Fibroblast of gingiva (primary cell): ENCODE data around the gene HCFC1R1.

Source experiments
- DNase-seq: peaks from one replicate; pipeline ENCODE4 v3.0.0-alpha.2; 2011; ENCODE audit warnings: low read depth

The HCFC1R1 gene

DNA sequence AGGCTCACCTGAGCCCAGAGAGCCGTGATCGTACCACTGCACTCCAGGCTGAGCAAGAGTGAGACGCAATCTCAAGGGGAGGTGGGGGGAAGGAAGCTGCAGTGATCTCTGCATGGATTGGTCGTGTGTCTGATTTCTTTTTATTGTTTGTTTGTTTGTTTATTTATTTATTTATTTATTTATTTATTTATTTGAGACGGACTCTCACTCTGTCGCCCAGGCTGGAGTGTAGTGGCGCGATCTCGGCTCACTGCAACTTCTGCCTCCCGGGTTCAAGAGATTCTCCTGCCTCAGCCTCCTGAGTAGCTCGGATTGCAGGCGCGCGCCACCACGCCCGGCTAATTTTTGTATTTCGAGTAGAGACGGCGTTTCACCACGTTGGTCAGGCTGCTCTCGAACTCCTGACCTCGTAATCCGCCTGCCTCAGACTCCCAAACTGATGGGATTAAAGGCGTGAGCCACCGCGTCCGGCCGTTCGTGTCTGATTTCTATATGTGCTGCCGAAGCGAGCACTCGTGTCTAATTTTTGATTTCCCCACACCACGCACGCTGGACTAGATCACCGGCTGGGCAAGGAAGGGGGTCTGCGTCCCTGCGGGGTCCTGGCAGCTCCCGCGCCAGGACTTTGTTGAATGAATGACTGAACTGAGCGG lies 4.0 kb downstream of the HCFC1R1 start:
- DNase-seq = no peak

DNA sequence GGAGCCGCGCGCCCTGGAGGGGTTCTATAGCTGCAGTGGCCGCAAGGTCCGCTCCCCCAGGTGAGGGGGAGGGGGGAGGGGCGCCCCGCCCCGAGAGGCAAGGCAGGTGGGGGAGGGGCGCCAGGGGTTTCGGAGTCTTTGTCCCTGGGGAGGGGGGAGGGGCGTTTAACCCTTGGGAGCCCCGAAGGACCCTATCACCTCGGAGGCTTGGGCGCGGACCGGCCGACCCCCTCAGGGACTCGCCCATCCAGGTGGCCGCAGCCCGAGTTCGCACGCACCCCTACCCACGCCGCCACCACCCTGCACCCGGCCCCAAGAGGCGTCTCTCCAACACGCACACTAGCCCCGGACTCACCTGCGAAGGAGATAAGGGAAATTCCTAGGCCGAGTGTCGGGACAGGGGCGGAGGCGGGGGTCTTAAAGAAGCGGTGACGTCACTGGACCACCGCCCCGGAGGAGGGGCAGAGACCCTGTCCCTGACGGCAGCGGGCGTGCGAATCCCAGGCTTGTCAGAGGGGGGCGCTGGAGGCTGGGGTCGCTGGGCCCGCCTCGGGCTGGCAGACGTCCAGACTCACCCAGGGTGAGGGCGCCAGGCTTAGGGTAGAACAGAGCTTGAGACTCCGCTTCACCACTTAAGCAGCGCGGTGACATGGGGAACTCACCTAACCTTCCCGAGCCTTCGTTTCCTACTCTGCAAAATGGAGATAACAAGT lies 5.8 kb downstream of the HCFC1R1 start, which contains the start of gene CLDN6:
Gene CLDN6, minus strand, starts transcription at position 390 of the 713 bp plus-strand sequence. CDS start 2,162 bp downstream, outside the sequence.
- no peak for DNase-seq

DNA sequence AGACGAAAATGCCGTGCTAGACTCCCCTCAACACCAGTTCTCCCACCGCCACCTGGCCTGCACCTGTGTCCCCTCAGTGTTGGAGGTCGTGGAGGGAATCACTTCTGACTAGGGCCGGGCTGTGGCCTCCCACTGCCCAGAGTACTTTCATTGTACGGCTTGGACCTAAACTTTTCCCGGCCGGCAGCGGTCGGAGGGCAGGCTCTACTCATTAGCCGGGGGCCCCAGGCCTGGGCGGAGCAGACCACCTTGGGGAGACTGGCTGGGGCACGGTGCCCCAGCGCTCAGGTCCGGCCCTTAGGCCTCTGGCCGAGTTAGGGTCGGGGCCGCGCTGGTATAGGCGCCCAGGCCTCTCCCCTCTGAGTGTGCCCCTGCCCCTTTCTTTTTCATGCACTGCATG lies 6.4 kb downstream of the HCFC1R1 start:
- DNase-seq = no peak

DNA sequence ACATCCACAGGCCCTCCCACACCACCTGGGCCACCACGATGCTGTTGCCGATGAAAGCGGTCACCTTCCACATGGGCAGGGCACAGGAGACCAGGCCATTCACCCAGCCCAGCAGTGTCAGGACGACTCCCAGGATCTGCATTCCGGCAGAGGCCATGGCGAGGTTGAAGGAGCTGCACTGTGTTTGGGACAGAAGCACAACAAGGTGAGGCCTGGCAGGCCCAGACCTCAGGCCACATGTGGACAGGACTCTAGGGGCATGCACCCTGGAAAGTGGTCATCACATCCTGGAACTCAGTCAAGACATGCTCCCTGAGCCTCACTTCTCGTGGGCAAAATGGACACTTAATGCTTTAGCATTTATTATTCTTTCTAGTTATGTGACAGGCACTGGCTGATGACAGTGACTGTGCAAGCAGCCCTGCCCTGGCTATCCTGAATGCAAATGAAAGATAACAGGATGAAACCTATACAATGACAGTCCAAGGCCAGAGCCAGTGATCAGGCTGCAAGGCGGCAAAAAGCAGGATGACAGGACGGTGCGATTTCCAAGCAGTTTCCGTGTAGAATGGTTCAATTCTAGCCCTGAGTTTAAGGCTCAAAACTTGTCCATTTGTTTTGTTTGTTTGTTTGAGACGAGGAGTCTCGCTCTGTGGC lies 7.7 kb downstream of the HCFC1R1 start:
- no peak for DNase-seq

DNA sequence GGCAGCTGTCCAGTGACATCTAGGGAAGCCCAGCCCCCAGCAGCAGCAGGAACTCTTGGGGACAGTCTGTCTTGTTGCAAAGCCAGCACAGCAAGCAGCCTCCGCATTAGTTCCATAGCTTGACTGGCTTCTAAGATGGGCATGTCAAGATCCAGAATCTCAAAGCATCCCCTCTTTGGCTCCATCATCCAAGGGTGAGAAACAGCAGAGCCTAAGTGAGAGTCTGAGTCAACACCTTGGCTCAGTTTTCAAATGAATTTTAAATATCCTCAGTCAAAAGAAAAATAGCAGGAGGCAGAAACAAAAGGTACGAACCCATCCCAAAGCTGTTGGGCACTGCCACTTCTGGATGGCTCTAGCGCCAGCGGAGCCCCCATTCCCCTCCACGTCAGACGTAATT lies 8.8 kb downstream of the HCFC1R1 start:
- no peak for DNase-seq

DNA sequence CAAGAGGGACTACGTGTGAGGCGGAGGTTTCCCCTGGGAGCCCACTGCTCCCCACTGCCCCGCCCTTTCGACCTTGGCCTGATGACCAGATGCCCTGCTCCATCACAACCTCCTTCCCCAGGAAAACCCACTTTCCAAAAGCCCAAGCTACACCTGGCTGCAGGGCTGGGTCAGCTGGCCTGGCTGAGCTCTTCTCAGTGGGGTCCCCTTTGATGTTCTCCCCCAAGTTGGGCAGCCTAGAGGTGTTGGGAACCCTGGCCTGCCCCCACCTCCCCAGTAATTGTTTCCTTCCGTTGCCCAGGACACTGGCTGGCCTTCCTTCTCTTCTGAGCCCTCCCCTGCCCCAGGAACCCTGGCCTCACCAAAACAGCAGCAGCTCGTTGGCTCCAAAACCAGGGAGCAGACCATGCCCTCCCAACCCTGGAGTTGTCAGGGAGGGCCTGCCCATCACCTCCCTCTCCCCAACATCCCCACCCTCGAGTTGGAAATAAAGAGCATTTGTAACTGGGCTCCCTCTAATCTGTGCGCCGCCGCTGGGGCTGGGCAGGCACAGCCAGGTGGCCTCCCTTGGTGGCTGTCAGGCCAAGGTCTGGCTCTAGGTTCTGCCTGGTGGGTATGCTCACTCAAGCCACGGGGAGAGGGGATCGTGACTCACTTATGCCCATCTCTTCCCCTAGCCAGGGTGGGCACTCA lies 9.6 kb downstream of the HCFC1R1 start:
- DNase-seq = no peak

DNA sequence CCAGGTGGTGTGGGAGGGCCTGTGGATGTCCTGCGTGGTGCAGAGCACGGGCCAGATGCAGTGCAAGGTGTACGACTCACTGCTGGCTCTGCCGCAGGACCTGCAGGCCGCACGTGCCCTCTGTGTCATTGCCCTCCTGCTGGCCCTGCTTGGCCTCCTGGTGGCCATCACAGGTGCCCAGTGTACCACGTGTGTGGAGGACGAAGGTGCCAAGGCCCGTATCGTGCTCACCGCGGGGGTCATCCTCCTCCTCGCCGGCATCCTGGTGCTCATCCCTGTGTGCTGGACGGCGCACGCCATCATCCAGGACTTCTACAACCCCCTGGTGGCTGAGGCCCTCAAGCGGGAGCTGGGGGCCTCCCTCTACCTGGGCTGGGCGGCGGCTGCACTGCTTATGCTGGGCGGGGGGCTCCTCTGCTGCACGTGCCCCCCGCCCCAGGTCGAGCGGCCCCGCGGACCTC lies 10.2 kb downstream of the HCFC1R1 start:
- DNase-seq = no peak

DNA sequence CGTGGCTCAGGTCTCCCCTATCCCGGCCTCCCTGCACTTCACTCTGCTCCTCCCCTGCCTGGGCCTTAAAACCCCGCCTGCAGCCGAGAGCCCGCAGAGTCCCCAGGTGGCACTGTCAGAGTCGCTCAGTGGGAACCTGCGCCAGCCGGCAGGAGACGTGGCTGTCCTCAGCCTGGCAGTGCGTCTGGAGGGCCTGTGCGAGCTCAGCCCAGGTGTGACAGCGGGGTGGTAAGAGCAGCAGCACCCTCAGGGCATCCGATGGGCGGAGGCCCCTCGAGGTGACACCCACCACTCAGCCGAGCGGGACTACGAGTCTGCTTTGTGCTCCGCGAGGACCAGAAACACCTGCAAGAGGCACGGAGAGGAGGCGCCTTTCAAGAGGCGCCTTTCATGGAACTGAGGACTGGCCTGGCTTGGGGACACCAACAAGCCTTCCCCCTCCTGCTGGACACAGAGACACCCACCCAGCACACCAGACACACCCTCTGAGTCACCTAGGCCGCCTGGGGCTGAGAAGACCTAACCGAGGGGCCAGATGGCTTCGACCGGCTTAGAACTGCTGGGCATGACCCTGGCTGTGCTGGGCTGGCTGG lies 10.8 kb downstream of the HCFC1R1 start, which contains the start of gene CLDN9:
Gene CLDN9, plus strand, starts transcription at position 96 of the 593 bp plus-strand sequence. Its CDS starts 440 bp downstream, at position 536.
- DNase-seq = no peak

DNA sequence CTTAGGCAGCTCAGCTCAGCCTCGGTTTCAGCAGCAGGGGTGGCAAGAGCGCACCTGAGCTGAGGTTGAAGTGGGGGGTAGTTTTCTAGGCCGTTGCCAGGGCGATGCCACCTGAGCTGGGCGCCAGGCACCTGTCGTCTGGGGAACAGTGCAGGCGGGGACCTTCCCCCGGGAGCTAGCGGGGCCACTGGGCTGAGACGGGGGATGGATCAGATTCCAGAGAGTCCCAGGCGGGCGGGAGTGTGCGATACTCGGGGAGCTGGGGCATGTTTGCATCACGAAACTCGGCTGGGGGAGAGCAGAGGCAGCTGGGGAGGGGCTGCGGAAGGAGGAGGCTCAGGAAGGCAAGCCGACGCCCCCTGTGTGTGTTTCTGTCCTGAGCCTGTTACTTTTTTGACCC lies 11.5 kb downstream of the HCFC1R1 start:
- DNase-seq = no peak

DNA sequence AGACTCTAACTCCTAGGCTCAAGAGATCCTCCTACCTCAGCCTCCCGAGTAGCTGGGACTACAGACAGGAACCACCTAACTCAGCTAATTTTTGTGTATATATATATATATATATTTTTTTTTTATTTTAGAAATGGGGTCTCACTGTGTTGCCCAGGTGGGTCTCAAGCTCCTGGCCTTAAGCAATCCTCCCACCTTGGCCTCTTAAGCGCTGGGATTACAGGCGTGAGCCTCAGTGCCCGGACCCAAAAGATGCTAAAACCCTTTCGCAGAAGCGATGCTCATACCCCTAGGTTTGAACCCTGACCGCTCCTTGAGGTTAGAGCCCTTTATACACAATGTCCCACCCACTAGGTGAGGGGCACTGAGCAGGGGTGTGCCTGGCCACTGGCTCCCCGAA lies 13.2 kb downstream of the HCFC1R1 start:
- no peak for DNase-seq

DNA sequence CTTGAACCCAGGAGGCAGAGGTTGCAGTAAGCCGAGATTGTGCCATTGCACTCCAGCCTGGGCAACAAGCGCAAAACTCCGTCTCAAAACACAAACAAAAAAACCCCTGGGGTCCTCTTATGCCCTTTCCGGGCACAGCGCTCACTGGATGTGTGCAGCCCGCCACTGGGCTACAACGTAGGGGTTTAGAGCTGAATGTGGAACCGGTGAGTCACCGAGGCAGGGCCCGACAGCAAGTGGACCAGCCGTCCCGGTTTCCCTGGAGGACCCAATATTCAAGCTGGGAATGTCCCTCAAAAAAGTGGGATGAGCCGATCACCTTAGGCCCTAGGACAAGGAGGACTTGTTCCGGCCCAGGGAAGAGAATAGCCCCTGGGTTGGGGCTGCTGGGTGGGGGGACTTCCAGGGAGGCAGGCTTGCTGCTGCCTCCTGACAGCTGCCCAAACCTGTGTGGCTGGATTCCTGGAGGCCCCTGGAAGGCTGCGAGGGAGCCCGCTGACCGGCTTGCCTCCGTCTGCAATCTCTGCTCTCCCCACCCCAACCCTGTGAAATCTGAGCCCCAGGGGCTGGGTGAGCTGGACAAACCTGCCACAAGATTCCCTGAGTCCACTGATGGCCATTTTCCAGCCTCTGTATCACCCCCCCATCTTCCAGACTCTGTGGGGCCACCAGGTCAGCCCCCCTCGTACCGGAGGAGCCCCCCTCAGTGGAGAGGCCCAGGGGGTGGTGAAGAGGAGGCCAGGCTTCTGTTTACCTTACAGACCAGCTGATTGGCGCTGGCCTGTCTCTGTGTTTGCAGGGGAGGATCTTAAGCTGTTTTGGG lies 14.0 kb downstream of the HCFC1R1 start:
- DNase-seq = no peak

DNA sequence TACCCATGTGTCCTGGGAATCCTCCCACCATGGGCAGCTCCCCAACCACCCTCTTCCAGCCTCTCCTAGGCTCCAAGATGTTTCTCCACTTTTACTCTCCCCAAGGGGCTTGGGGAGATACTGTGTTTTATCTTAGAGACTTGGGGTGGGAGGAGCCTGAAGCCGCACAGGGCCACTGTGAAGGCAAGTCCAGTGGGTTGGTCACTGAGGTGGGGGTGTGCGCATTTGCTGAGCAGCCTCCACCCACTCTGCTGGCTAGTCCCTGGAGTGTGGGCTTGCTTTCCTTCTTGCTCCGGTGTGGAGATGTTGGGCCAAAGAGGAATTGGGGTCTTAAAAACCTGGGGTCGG lies 15.1 kb downstream of the HCFC1R1 start:
- no peak for DNase-seq

DNA sequence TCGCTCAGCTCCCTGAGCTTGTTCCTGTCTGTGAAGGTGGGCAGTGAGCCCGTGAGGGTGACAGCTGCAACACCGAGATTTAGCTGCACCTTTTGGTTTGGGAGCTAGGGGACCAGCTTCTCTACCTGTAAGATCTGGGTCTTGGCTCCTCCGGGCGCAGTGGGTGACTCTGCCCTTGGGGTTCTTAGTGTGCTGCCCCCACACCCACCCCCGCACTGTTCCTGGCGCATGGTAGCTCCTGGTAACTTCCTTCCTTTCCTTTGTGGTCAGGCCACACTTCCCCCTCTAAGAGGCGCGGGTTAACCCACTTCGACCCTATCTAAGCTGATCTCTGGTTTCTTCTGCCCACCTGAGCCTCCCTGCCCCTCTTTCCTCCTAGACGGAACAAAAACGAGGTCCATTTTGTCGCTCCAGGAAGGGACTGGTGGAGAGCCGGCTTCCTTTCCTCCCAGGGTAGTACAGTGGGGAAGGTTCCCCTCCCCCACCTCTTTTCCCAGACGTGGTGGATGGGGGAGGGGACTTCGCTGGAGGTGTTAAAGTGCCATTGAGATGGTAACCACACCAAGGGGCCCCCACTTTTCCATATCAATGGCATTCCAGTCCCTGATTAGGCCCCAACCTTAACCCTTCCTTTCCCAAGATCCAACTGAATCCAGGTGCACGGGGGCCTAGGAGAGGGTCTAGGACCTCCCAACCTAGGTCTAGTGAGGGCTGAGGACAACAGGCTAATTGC lies 15.6 kb downstream of the HCFC1R1 start:
- DNase-seq = no peak

DNA sequence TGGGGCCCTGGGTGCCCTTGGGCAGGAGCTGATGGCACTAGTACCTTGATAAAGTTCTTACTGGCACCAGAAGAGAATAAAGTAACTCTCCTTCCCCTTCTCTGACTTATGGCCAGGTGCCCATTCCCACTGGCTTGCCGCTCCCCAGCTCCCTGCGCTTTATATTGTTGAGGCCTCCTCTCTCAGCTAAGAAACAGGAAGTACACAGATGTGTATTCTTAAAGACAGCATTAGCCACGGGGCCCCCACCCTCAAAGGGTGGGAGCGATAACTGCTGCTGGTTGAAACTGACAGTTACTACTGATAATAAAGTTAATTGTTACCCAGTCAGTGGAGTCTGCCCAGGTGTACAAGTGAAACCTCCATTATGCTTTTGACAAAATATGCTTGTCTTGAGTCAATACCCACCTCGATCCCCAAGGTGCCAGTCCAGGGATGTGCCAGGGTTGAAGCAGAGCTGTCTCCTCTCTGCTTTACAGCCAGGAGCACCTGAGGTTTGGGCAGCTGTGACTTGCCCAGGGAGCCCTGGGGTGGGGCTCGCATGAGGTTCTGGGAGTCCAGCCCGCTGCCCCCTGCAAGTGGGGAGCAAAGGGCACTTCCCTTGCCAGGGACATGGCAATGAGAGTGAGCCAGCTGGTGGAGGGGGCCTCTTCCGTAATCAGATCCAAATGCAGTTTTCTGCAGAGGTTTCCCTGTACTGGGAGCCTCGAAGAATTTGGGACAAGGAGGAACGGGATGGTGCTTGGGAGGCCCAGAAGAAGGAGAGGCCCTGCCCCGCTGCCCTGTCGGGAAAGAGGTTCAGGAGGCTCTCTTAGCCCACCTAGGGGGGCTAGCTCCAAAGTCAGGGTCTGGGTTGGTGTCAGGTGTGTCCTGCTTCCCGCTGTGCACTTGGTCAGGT lies 16.4 kb downstream of the HCFC1R1 start:
- DNase-seq = no peak

DNA sequence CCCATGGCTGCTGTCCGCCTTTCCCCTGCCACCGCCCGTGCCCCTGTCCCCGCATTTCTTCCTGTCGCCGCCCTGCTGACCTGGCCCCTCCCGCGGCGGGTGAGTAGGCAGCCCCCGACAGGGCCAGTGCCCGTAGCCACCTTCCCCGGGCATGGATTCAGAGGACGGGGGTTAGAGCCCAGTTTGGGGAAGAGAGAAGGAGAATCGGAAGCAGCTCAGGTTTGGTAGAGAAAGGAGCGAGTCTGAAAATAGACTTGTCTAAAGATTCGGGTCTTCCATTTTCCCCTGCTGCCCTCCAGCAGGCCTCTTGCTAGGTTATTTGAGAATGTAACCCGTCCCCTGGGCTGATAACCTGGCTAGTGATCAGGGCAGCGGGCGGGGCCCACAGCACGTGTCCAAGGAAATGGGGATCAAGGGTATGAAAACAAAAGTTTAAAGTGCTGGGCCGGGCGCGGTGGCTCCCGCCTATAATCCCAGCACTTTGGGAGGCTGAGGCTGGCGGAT lies 18.9 kb downstream of the HCFC1R1 start:
- no peak for DNase-seq

DNA sequence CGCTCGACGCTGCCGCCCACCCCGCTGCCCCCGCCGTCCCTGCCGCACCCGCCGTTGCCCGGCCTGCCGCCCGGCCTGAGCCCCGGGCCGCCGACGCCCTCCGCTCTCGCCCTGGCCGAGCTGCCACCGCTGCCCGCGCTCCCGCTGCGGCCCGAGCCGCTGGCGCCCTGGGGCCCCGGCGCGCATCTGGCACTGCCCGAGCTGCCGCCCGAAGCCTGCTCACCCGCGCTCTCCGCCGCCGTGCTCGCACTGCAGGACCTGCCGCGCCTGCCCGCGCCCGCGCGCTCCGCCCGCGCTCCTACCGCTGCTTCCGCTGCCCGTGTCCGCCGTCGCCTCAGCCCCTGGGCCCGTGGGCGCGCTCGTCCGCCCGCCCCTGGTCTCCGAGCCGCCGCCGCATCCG lies 19.4 kb downstream of the HCFC1R1 start:
- DNase-seq = no peak

DNA sequence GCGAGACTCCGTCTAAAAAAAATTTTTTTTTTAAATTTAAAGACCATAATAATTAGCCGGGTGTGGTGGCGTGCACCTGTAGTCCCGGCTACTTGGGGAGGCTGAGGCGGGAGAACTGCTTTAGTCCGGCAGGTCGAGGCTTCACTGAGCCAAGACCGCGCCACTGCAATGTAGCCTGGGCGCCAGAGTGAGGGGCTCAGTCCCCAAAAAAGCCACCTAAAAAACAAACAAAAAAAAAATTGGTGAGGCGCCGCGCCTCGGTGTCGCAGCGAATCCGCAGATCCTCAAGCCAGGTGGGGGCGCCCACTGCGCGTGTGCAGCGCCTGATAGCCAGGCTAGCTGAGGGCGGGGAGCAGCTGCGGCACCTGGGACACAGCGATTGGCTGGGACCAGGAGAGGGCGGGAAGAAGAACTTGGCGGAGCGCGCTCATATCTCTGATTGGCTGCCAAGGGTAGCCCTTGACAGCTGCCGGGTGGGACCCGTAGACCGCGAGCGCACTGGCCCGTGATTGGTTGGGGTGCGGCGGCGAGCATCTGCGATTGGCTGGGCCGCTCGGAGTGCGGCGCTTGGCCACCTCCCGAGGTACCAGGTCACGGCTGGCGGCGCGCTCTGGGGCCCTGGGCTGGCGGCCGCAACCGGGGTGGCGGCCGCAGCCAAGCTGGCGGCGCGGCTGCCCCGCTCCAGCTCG lies 20.0 kb downstream of the HCFC1R1 start:
- DNase-seq = peak; percentile 95

DNA sequence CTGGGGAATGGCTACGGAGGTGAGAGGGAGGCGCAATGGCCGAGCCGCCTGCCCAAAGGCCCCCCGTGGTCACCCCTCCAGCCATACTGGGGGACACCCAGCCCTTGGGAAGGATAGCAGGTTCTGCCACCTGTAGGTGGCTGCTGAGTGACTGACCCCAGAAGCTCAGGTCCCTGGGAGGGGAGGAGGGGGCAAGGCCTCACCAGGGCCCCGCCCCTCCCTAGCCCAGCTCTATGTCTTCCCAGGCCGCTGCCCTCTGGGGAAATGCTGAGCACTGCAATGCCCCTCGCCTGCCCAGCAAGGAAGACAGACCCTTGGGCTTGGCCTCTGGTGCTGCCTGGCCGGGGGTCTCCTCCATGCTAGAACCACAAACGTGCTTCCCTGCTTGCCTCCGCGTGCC lies 22.4 kb downstream of the HCFC1R1 start:
- DNase-seq = no peak

DNA sequence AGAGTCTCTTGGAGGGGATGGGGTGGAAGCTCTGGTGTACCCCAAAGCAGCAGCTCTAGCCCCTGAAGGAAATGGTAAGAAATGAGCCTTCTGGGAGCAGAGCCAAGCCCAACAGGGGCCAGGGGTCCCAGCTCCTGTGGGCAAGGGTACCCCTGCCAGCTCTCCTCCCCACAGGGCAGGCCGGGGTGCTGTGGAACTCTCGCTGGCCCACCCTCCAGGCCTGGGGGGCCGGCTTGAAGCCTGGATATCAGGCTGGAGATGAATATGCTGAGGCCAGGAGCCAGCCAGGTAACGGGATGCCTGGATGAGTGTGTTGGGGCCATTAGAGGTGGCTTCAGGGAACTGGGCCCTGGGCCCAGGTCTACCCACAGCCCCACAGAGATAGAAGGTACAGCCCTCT lies 23.2 kb downstream of the HCFC1R1 start:
- no peak for DNase-seq
